Naive thymus-derived CD4-positive, alpha-beta T cell (primary cell): Measurements from ENCODE around the gene LRBA. TPM values are rescaled to one million over a fixed set of nuclear protein-coding genes. Genes with fewer than 3 reads are reported as not detected.

Source experiments
- ATAC-seq: fragments of 150-1000 bp; cut with Tn5 transposase; 2 replicates; pipeline ENCODE4 v1.10.0; 2021; ENCODE audit warnings: mild to moderate bottlenecking, moderate library complexity
- CTCF ChIA-PET: fragments of 350-600 bp; sonication (Branson Sonifier 250); formaldehyde crosslinking; loops from one replicate; lab custom pipeline; 2021; ENCODE audit warnings: antibody characterized with exemption; lab: Charles Lee
- POLR2A ChIA-PET: fragments of 350-600 bp; sonication (Branson Sonifier 250); formaldehyde crosslinking; loops from one replicate; lab custom pipeline; 2021; ENCODE audit warnings: antibody characterized with exemption, inconsistent platforms; lab: Charles Lee
- DNase-seq, 9 donors: peaks; one replicate each; pipeline versions ENCODE4 v3.0.0 to v3.0.0-alpha.2; 2020 to 2022; ENCODE audit warnings: mixed read lengths in 1 of 9
- H3K27ac ChIP-seq: one replicate; pipeline ENCODE4 v1.7.0; 2013; ENCODE audit warnings: mild to moderate bottlenecking, low read depth, low read length, moderate library complexity
- H3K27me3 ChIP-seq, 2 donors: one replicate each; pipeline ENCODE4 v1.7.0; 2013; ENCODE audit warnings: low read length in 2 of 2, mild to moderate bottlenecking in 2 of 2, moderate library complexity in 2 of 2; ENCODE audit not compliant: control insufficient read depth in 2 of 2, insufficient read depth in 2 of 2
- H3K36me3 ChIP-seq, 3 experiments: 1 replicate in 2 of 3; 2 replicates in 1 of 3; pipeline ENCODE4 v1.7.0; 2013; ENCODE audit warnings: low read length in 3 of 3, mild to moderate bottlenecking in 3 of 3, moderate library complexity in 1 of 3; ENCODE audit not compliant: insufficient read depth in 3 of 3, control insufficient read depth in 2 of 3
- H3K4me1 ChIP-seq, 2 donors: one replicate each; pipeline ENCODE4 v1.7.0; 2013; ENCODE audit warnings: low read length in 2 of 2, mild to moderate bottlenecking in 2 of 2, moderate library complexity in 1 of 2; ENCODE audit not compliant: control insufficient read depth in 2 of 2, insufficient read depth in 2 of 2
- H3K4me3 ChIP-seq: 2 replicates; pipeline ENCODE4 v1.7.0; 2013; ENCODE audit warnings: mild to moderate bottlenecking, low read length
- H3K9me3 ChIP-seq, 3 experiments: 1 replicate in 2 of 3; 2 replicates in 1 of 3; pipeline ENCODE4 v1.7.0; 2013; ENCODE audit warnings: low read length in 3 of 3; ENCODE audit not compliant: control insufficient read depth in 2 of 3
- H3K27ac Mint-ChIP-seq, 9 donors: one replicate each; pipeline ENCODE4 v1.8.0; 2020 to 2022; ENCODE audit warnings: mixed read lengths in 9 of 9, mild to moderate bottlenecking in 8 of 9, moderate library complexity in 5 of 9, inconsistent platforms in 2 of 9
- H3K27me3 Mint-ChIP-seq, 5 donors: one replicate each; pipeline ENCODE4 v1.8.0; 2021 to 2022; ENCODE audit warnings: mixed read lengths in 5 of 5, mild to moderate bottlenecking in 1 of 5
- H3K36me3 Mint-ChIP-seq, 5 donors: one replicate each; pipeline ENCODE4 v1.8.0; 2020 to 2022; ENCODE audit warnings: mixed read lengths in 5 of 5, mild to moderate bottlenecking in 3 of 5, inconsistent platforms in 1 of 5
- H3K4me1 Mint-ChIP-seq, 7 donors: one replicate each; pipeline ENCODE4 v1.8.0; 2020 to 2022; ENCODE audit warnings: mixed read lengths in 7 of 7, mild to moderate bottlenecking in 3 of 7, inconsistent platforms in 1 of 7
- H3K4me3 Mint-ChIP-seq, 10 donors: one replicate each; pipeline ENCODE4 v1.8.0; 2020 to 2022; ENCODE audit warnings: mild to moderate bottlenecking in 10 of 10, mixed read lengths in 10 of 10, moderate library complexity in 6 of 10, inconsistent platforms in 2 of 10
- H3K9me3 Mint-ChIP-seq, 11 donors: one replicate each; pipeline ENCODE4 v1.8.0; 2020 to 2022; ENCODE audit warnings: mixed read lengths in 11 of 11, mild to moderate bottlenecking in 4 of 11, inconsistent platforms in 1 of 11, moderate library complexity in 1 of 11
- intact Hi-C, 2 donors: fragments of 100-400 bp; cut with micrococcal nuclease; formaldehyde crosslinking; loops; one replicate each; pipeline ENCODE4 v1.15.1; 2023
- polyA plus RNA-seq, 2 donors: library from polyadenylated mRNA; unstranded; fragments of 300-500 nt; fragmentation: Illumina TruSeq; gene quantifications; one replicate each; pipeline ENCODE4 v1.2.3, GENCODE V29; 2021
- total RNA-seq, 6 experiments: library from RNA in 5 of 6; stranded (reverse) in 5 of 6; gene quantifications; 1 replicate in 5 of 6; 2 replicates in 1 of 6; pipeline ENCODE4 v1.2.3 and lab custom pipeline; 2021 to 2026

The LRBA gene
- total and polyA plus RNA-seq, 7 experiments from 2014 or later = 20.8 to 71.4 (median 58.4) TPM

DNA sequence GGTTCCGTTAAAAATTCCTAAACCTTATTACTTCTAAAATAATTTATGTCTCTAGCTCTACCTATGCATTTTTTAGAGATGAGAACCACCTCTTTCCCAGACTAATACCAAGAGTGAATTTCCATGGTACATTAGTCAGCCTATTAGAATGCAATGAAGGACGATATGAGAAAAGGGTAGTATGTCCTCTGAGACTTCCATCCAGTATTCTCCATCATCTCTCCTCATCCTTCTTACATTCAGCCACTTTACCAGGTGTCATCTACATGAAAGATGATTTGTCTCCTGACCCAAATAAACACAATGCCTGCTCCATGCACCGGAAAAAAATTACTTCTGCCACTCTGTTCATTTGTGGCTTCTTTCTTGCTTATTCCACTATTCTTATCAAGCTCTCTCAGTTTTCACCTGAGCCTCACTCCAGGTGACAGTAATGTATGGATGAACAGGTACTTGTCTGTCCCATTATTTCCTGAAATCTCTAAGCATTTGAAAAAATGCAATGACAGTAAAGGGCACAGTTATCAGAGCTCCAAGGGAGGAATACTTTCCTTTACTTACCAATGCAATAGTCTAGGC, 335.2 kb downstream of the LRBA start:
- Histone ChIP-seq H3K4me1 (no peaks in the 10 kb centered on the region), H3K36me3 (peaks cover 0 to 7% (median 0%) of the 10 kb centered on the region in 3 experiments), H3K4me3 (no peak overlapping the region), H3K27me3 (no peaks in the 10 kb centered on the region), H3K9me3 (no peaks in the 10 kb centered on the region), H3K27ac (no peak overlapping the region)
- Mint-ChIP-seq H3K27ac (no peak overlapping the region), H3K4me3 (no peak overlapping the region), H3K4me1 (peaks cover 0 to 6% (median 0%) of the 10 kb centered on the region in 7 donors), H3K9me3 (no peaks in the 10 kb centered on the region), H3K36me3 (peaks cover 7 to 41% (median 29%) of the 10 kb centered on the region in 5 donors), H3K27me3 (no peaks in the 10 kb centered on the region)
- ChIA-PET CTCF (no interaction called here), POLR2A (no interaction called here)
- ATAC-seq (no peak), DNase-seq (no peak)
- intact Hi-C loops = loop anchor here in 1 of 2 donors (2.0 kb wide), 1 partner anchor 75 kb away; no protein-coding TSS in a partner anchor

DNA sequence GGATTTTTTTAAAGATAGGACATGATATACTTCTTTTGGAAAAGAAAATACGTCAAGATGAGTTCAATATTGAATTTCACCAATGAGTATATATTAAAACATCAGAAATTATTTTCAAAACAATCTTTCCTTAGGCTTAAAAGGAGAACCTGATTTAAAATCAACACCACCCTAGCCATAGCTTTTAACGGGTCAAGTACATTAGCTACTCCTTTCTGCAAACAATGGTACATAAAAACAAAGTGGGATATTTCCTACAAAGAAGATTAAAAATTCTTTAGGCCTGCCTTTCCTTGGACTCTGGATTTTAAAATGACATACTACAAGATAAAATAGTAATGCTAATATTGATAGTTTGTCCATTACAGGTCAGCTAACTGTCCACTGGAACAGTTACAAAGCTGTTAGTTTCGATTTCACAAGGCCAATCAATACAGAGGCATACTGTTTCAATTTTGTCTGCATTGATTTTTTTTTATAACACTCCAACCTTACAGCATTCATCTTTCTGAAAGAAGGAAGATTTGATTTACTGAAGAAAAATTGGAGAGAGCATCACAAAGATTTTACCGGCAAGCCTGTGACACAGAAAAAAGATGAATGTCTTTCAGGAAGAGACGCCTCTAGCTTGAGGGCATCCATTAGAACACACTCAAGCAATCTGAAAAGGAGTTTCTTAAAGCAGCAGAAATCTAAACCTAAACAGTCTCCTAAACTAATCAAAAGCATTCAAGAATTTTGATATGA, 335.9 kb downstream of the LRBA start:
- intact Hi-C loops = loop anchor here in 1 of 2 donors (2.0 kb wide), 1 partner anchor 76 kb away; no protein-coding TSS in a partner anchor
- ATAC-seq = no peak
- Histone ChIP-seq H3K27ac (no peak overlapping the region), H3K27me3 (no peaks in the 10 kb centered on the region), H3K4me3 (no peak overlapping the region), H3K9me3 (no peaks in the 10 kb centered on the region), H3K4me1 (no peaks in the 10 kb centered on the region), H3K36me3 (peaks cover 0 to 7% (median 0%) of the 10 kb centered on the region in 3 experiments)
- Mint-ChIP-seq H3K27me3 (no peaks in the 10 kb centered on the region), H3K27ac (no peak overlapping the region), H3K9me3 (no peaks in the 10 kb centered on the region), H3K4me3 (no peak overlapping the region), H3K4me1 (peaks cover 0 to 6% (median 0%) of the 10 kb centered on the region in 7 donors), H3K36me3 (peaks cover 7 to 41% (median 29%) of the 10 kb centered on the region in 5 donors)
- POLR2A ChIA-PET = no interaction called here
- CTCF ChIA-PET = no interaction called here
- DNase-seq = no peak

GRCh38 chr4:150673793-150674192, 341.3 kb downstream of the LRBA start:
- CTCF ChIA-PET = no interaction called here
- intact Hi-C loops = no loop called here
- H3K4me1 Mint-ChIP-seq = no peaks in the 10 kb centered on the region

GRCh38 chr4:150668824-150669223, 346.3 kb downstream of the LRBA start:
- Histone ChIP-seq H3K4me1 (no peaks in the 10 kb centered on the region), H3K36me3 (no peaks in the 10 kb centered on the region), H3K9me3 (no peaks in the 10 kb centered on the region), H3K4me3 (no peak overlapping the region), H3K27ac (no peak overlapping the region), H3K27me3 (no peaks in the 10 kb centered on the region)
- ChIA-PET CTCF (no interaction called here), POLR2A (no interaction called here)
- Mint-ChIP-seq H3K27me3 (no peaks in the 10 kb centered on the region), H3K36me3 (peaks cover 1 to 41% (median 19%) of the 10 kb centered on the region in 5 donors), H3K4me3 (no peak overlapping the region), H3K9me3 (peaks cover 0 to 2% (median 0%) of the 10 kb centered on the region in 11 donors), H3K4me1 (peaks cover 0 to 3% (median 0%) of the 10 kb centered on the region in 7 donors), H3K27ac (no peak overlapping the region)
- intact Hi-C loops = no loop called here
- DNase-seq = no peak
- ATAC-seq = no peak

More at GRCh38 chr4:150673793-150674192, 341.3 kb downstream of the LRBA start:
- H3K9me3 ChIP-seq = no peaks in the 10 kb centered on the region
- H3K27ac Mint-ChIP-seq = no peak overlapping the region
- no peaks in the 10 kb centered on the region for H3K27me3 Mint-ChIP-seq
- no peak overlapping the region for H3K4me3 ChIP-seq
- H3K4me3 Mint-ChIP-seq = no peak overlapping the region
- peaks cover 0 to 31% (median 12%) of the 10 kb centered on the region in 5 donors for H3K36me3 Mint-ChIP-seq
- no peak for ATAC-seq
- no peak overlapping the region for H3K27ac ChIP-seq
- POLR2A ChIA-PET = no interaction called here
- H3K36me3 ChIP-seq = no peaks in the 10 kb centered on the region
- H3K27me3 ChIP-seq = no peaks in the 10 kb centered on the region
- H3K4me1 ChIP-seq = no peaks in the 10 kb centered on the region
- DNase-seq = no peak
- no peaks in the 10 kb centered on the region for H3K9me3 Mint-ChIP-seq

GRCh38 chr4:150664935-150665334, 350.1 kb downstream of the LRBA start:
- H3K27ac ChIP-seq = no peak overlapping the region
- H3K9me3 Mint-ChIP-seq = peaks cover 0 to 2% (median 0%) of the 10 kb centered on the region in 11 donors
- intact Hi-C loops = no loop called here
- no peaks in the 10 kb centered on the region for H3K27me3 ChIP-seq
- H3K4me1 ChIP-seq = no peaks in the 10 kb centered on the region
- peaks cover 0 to 3% (median 0%) of the 10 kb centered on the region in 7 donors for H3K4me1 Mint-ChIP-seq
- H3K27ac Mint-ChIP-seq = peak overlapping the region in 2 of 9 donors; percentile 1 to 32
- H3K36me3 Mint-ChIP-seq = peaks cover 1 to 48% (median 33%) of the 10 kb centered on the region in 5 donors
- H3K36me3 ChIP-seq = no peaks in the 10 kb centered on the region
- no peak overlapping the region for H3K4me3 ChIP-seq
- ATAC-seq (no peak), DNase-seq (no peak)
- ChIA-PET POLR2A (no interaction called here), CTCF (no interaction called here)
- H3K27me3 Mint-ChIP-seq = no peaks in the 10 kb centered on the region
- H3K9me3 ChIP-seq = no peaks in the 10 kb centered on the region
- no peak overlapping the region for H3K4me3 Mint-ChIP-seq

DNA sequence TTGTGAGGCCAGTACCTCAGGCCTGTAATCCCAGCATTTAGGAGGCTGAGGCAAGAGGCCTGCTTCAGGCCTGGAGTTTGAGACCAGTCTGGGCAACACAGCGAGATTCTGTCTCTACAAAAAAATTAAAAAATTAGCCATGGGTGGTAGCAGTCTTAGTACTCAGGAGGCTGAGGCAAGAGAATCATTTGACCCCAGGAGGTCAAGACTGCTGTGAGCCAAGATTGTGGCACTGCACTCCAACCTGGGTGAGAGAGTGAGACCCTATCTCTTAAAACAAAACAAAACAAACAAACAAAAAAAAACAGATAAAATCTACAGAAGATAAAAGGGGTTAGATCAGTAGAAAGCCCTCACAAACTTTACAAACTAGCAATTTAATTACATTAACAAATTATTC, 352.4 kb downstream of the LRBA start:
- Histone ChIP-seq H3K4me1 (no peaks in the 10 kb centered on the region), H3K4me3 (no peak overlapping the region), H3K9me3 (no peaks in the 10 kb centered on the region), H3K27ac (no peak overlapping the region), H3K36me3 (no peaks in the 10 kb centered on the region), H3K27me3 (no peaks in the 10 kb centered on the region)
- DNase-seq (no peak), ATAC-seq (no peak)
- CTCF ChIA-PET = no interaction called here
- intact Hi-C loops = no loop called here
- Mint-ChIP-seq H3K27ac (peak overlapping the region in 1 of 9 donors; percentile 34), H3K4me1 (peaks cover 0 to 1% (median 0%) of the 10 kb centered on the region in 7 donors), H3K27me3 (no peaks in the 10 kb centered on the region), H3K9me3 (peaks cover 0 to 4% (median 0%) of the 10 kb centered on the region in 11 donors), H3K4me3 (no peak overlapping the region), H3K36me3 (peaks cover 1 to 44% (median 31%) of the 10 kb centered on the region in 5 donors)
- POLR2A ChIA-PET = no interaction called here
